Measurements from ENCODE around the gene MYO6.

Gene MYO6

DNA sequence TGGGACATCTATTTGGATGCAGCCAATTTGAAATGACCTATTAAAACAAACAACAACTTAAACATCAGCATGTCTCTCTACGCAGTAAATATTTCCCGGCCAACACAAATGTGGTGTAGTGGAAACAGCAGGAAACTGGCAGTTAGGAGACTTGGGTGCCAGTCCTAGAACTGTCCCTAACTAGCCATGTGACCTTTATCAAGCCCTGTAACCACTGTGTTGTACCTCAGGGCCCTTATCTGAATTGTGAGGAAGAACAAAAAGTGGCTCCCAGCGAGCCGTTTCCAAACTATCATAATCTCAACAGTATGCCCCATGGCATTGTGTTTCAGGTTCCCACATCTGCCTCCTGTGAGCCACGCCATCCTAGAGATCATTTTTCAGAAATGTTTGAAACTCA, 198.9 kb downstream of the MYO6 start:
- no peak for DNase-seq (ENCODE audit: low spot score)

DNA sequence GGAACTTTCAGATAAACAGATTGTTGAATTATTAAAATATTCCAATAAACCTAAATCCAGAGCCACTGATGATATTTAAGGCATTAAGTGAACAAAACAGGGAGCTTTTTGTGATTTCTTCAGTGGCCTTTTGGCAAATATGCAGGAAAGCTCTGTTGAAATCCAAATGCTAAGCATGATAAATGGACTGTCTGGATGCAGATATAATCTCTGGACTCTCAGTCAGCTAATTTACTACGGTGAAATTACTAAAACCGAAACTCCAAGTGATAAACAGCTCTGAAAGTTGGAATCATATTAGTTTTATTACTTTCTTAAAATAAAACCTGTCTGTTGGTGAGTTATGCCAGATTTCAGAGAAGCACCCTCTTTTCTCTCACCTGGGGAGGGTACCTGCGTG, 203.1 kb downstream of the MYO6 start:
- no peak for DNase-seq (ENCODE audit: low spot score)

DNA sequence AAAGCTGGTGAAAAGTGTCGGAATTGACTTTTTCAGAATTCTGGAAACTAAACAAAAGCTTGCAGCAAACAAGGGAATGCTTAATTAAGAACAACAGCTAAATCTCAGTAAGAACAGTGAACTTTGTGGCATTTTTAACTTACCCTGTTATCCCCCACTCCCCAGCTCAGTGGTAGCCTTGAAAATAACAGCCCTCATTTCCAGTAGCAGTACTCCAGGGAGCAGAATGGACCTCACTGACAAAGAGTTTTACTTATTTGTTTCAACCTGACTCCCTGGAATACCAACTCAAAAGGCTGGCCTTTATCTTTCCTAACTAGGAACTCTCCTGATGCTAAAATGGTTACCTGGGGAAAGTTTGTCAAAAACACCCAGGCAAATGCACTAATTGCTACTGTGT, 214.5 kb downstream of the MYO6 start:
- DNase-seq (ENCODE audit: low spot score) = no peak

DNA sequence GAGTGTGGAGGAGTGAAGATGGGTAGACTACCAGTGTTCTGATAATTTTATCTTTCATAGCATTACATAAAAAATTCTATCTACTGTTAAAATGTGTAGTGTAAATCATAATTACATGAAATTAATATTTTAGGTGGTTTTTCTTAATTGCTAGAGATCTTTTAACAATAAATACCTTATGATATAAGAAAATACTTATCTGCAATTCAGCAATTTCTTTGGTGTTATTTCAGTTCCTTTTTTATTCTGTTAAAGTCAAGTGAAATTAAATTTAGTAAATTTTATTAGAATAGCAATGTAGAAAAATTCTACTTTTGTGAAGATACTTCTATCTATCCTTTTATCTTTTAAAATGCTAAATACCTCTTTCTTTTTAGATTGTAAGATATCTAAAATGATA, 219.1 kb downstream of the MYO6 start:
- no peak for DNase-seq (ENCODE audit: low spot score)

Data from CD4-positive, alpha-beta T cell treated with Interleukin-6 at 100 ng/mL for 8 hours (primary cell).